ENCODE data around the gene RPRD1B. TPM values are rescaled to one million over a fixed set of nuclear protein-coding genes. Genes with fewer than 3 reads are reported as not detected.

RPRD1B gene
- total and polyA plus RNA-seq, 2 of the 8 experiments (the other 6 are each of a cell fraction or from before 2014, with no cell fraction given), result 10.3 to 20.9 TPM

DNA sequence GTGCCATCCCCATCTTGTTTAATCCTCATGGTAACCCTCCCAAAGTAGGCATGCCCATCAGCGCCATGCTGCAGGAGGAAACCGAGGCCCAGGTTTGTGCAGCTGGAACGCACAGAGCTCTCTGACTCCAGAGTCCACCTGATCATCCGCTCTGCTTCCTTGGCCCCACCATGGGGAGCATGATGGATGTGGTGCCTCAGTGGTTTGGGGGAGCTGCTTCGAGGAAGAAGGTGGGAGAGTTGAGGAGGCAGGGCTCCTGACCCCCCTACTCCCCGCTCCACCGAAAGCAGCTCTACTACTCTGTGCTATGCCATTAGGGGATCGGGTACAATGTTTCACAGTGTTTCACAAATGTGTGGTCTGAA, 79.4 kb downstream of the RPRD1B start:
- H4K8ac ChIP-seq (ENCODE audit: extremely low read depth, insufficient read depth, low read length), result no peak overlapping the region
- no peaks in the 10 kb centered on the region for H3K9me3 ChIP-seq (ENCODE audit: insufficient read depth in 2 of 2, low read depth in 1 of 2, low read length in 1 of 2)
- H2BK120ac ChIP-seq (replicated peaks; ENCODE audit: low read depth, low read length), result no peak overlapping the region
- 97% methylated on average over 8 of the region's 8 CpGs; no CpG with 5 or more reads in 1 of the 2 experiments for WGBS, 2 experiments (ENCODE audit: extremely low coverage in 1 of 2, insufficient coverage in 1 of 2, insufficient read length in 1 of 2, insufficient replicate concordance in 2 of 2, low coverage in 1 of 2, low lambda C conversion rate in 2 of 2, missing lambda C conversion rate in 1 of 2)
- H3K9ac ChIP-seq (replicated peaks in 1 of 4; ENCODE audit: extremely low read depth in 1 of 4, low read depth in 3 of 4, low read length in 3 of 4), result no peak overlapping the region
- POLR2A ChIA-PET (ENCODE audit: partially characterized antibody), result no interaction called here
- H3K79me2 ChIP-seq (ENCODE audit: control insufficient read depth in 1 of 2, insufficient read depth in 2 of 2, low read length in 2 of 2), result no peaks in the 10 kb centered on the region
- H4K91ac ChIP-seq (replicated peaks; ENCODE audit: insufficient read length, low read length), result no peak overlapping the region
- H2BK20ac ChIP-seq (ENCODE audit: low read length), result no peak overlapping the region
- FAIRE-seq (no peak), DNase-seq (ENCODE audit: low read depth in 1 of 2, low spot score in 2 of 2) (peak in 1 of 2 experiments; percentile 31)
- H3K4ac ChIP-seq (replicated peaks; ENCODE audit: insufficient read length, low read depth, low read length), result no peak overlapping the region
- H3K23me2 ChIP-seq (ENCODE audit: low read depth, low read length), result no peaks in the 10 kb centered on the region
- H2BK15ac ChIP-seq (ENCODE audit: low read length), result no peak overlapping the region
- TF ChIP-seq RFX5 (IDR thresholded peaks at IDR 0.05; ENCODE audit: borderline replicate concordance, low read depth, low read length), result no peak
- no peak for TF ChIP-seq TAF7 (optimal IDR thresholded peaks at IDR 0.05; ENCODE audit: borderline replicate concordance, low read depth, low read length)
- no peak for TF ChIP-seq MAFK (IDR thresholded peaks at IDR 0.05; ENCODE audit: low read depth, low read length)
- no peak overlapping the region for H3K27ac ChIP-seq (ENCODE audit: low read depth, low read length)
- H2AFZ ChIP-seq (ENCODE audit: low read length), result no peak overlapping the region
- no peaks in the 10 kb centered on the region for H3K79me1 ChIP-seq (ENCODE audit: low read depth, low read length)
- no peak overlapping the region for H3K56ac ChIP-seq (replicated peaks; ENCODE audit: insufficient read length, low read depth, low read length)
- no peaks in the 10 kb centered on the region for H3K27me3 ChIP-seq (replicated peaks in 1 of 4; ENCODE audit: control insufficient read depth in 3 of 4, extremely low read depth in 1 of 4, insufficient read depth in 3 of 4, low read length in 3 of 4)
- H3K36me3 ChIP-seq (ENCODE audit: control insufficient read depth in 2 of 4, insufficient read depth in 4 of 4, low read length in 3 of 4), result no peaks in the 10 kb centered on the region
- no peak overlapping the region for H4K5ac ChIP-seq (ENCODE audit: insufficient read length, low read depth, low read length)
- H2AK5ac ChIP-seq (ENCODE audit: low read depth, low read length), result no peak overlapping the region
- no peak overlapping the region for H3K14ac ChIP-seq (ENCODE audit: insufficient read length)
- H3K23ac ChIP-seq (ENCODE audit: insufficient read length), result no peak overlapping the region
- H4K20me1 ChIP-seq (replicated peaks in 1 of 2; ENCODE audit: control insufficient read depth in 1 of 2, insufficient read depth in 2 of 2, low read length in 2 of 2), result no peaks in the 10 kb centered on the region
- H3K18ac ChIP-seq (ENCODE audit: extremely low read depth, low read length), result no peak overlapping the region
- peak overlapping the region; percentile 43; the same call in 1 of the 2 replicates for H2BK12ac ChIP-seq (ENCODE audit: low read depth, low read length)
- CTCF ChIA-PET (ENCODE audit: partially characterized antibody), result interaction anchor here (0.8 to 7.5 kb wide), 30 partner anchors 8 to 295 kb away, joined by 3 to 198 read pairs (median 5); partner anchors contain the start of gene TGM2
- no peaks in the 10 kb centered on the region for H3K4me1 ChIP-seq (replicated peaks in 1 of 4; ENCODE audit: control insufficient read depth in 3 of 4, insufficient read depth in 4 of 4, low read length in 3 of 4)
- no peak overlapping the region for H3K4me3 ChIP-seq (ENCODE audit: extremely low read depth in 1 of 4, insufficient read depth in 2 of 4, low read depth in 3 of 4, low read length in 4 of 4)
- no peak overlapping the region for H2BK5ac ChIP-seq (ENCODE audit: low read depth, low read length)
- H3K4me2 ChIP-seq (ENCODE audit: insufficient read depth in 1 of 2, low read depth in 2 of 2, low read length in 2 of 2), result no peak overlapping the region
